Fibroblast of villous mesenchyme (primary cell): ENCODE measurements around the gene SERPINA3. TPM values are rescaled to one million over a fixed set of nuclear protein-coding genes. Genes with fewer than 3 reads are reported as not detected.
"Not testable (repeated sequence)": the region's sequence is repeated elsewhere in the genome, so short reads cannot be mapped to it uniquely, and the experiment has no call there.

Experiments used
- DNase-seq: peaks from one replicate; pipeline ENCODE4 v3.0.0-alpha.2; 2010; ENCODE audit warnings: low read depth
- H3K4me3 ChIP-seq: 2 replicates; pipeline ENCODE4 v1.5.1; 2011; ENCODE audit warnings: low read depth, mild to moderate bottlenecking, low read length
- CTCF ChIP-seq: IDR thresholded peaks from 2 replicates; pipeline ENCODE4 v1.5.1; 2012; ENCODE audit warnings: low read depth, mild to moderate bottlenecking, low read length; ENCODE audit not compliant: insufficient read depth
- total RNA-seq: library from RNA; depleted of rRNA; stranded (reverse); fragments of >200 nt; gene quantifications from 2 replicates; pipeline ENCODE4 v1.2.3, GENCODE V29; 2012

The SERPINA3 gene
- total RNA-seq, 1 donor: not detected

- no peak for TF ChIP-seq CTCF
- DNase-seq: no peak
- no peak overlapping the region for H3K4me3 ChIP-seq
These were observed 36.2 kb upstream of the SERPINA3 start for GRCh38 chr14:94575730-94576585.

- H3K4me3 ChIP-seq, DNase-seq: not testable (repeated sequence)
These were observed 34.7 kb upstream of the SERPINA3 start for GRCh38 chr14:94577472-94577871.

- DNase-seq: no peak
- no peak overlapping the region for H3K4me3 ChIP-seq
- no peak for TF ChIP-seq CTCF
These were observed 33.5 kb upstream of the SERPINA3 start for GRCh38 chr14:94578712-94579111.

- TF ChIP-seq CTCF: no peak
- no peak for DNase-seq
- no peak within 1 kb of the TSS for H3K4me3 ChIP-seq
These were observed 30.8 kb upstream of the SERPINA3 start, which contains the start of gene SERPINA5 for GRCh38 chr14:94581127-94581999. SERPINA5 (plus strand) TSS chr14:94581426; CDS start chr14:94587363, 5,937 bp downstream.

GRCh38 chr14:94582199-94582750, 29.9 kb upstream of the SERPINA3 start:
- TF ChIP-seq CTCF: no peak
- no peak for DNase-seq
- H3K4me3 ChIP-seq: no peak overlapping the region

GRCh38 chr14:94582851-94583250, 29.3 kb upstream of the SERPINA3 start:
- no peak overlapping the region for H3K4me3 ChIP-seq
- TF ChIP-seq CTCF: no peak
- DNase-seq: no peak

- no peak for TF ChIP-seq CTCF
- DNase-seq: no peak
- H3K4me3 ChIP-seq: no peak overlapping the region
These were observed 28.6 kb upstream of the SERPINA3 start for GRCh38 chr14:94583557-94583956.
